GM23248 (cell line): Measurements from ENCODE around the gene VNN1.

ENCODE experiments used
- EZH2 ChIP-seq: fragments of 200-600 bp; sonication (generic); IDR thresholded peaks from 2 replicates; pipeline ENCODE4 v1.6.1; 2018; ENCODE audit warnings: antibody characterized with exemption, mild to moderate bottlenecking; ENCODE audit not compliant: insufficient read depth, poor library complexity, severe bottlenecking
- EZH2phosphoT487 ChIP-seq: fragments of 200-600 bp; sonication (generic); IDR thresholded peaks from 2 replicates; pipeline ENCODE4 v1.6.1; 2018; ENCODE audit warnings: antibody characterized with exemption, moderate library complexity, mild to moderate bottlenecking, low read depth; ENCODE audit not compliant: insufficient read depth

- no peak for TF ChIP-seq EZH2phosphoT487
- TF ChIP-seq EZH2, result no peak
These were observed 28.6 kb upstream of the VNN1 start for GRCh38 chr6:132742495-132742894.
